PFSK-1 (cell line): ENCODE measurements around the gene ARPIN.

ENCODE experiments used
- FOXP2 ChIP-seq: optimal IDR thresholded peaks from 2 replicates; pipeline ENCODE3; 2011; ENCODE audit warnings: borderline replicate concordance, control low read depth, inconsistent platforms; ENCODE audit not compliant: insufficient read depth; ENCODE audit errors: extremely low read length, extremely low read depth
- POLR2AphosphoS5 ChIP-seq: IDR thresholded peaks from 2 replicates; pipeline ENCODE4 v1.6.1; 2012; ENCODE audit warnings: low read depth, mild to moderate bottlenecking, control low read depth, low read length, moderate library complexity
- SIN3A ChIP-seq: IDR thresholded peaks from 2 replicates; pipeline ENCODE4 v1.6.1; 2012; ENCODE audit warnings: mild to moderate bottlenecking, low read length, moderate library complexity, borderline replicate concordance; ENCODE audit not compliant: insufficient read depth
- TAF1 ChIP-seq: IDR thresholded peaks from 2 replicates; pipeline ENCODE4 v1.6.1; 2012; ENCODE audit warnings: low read length, control low read depth, borderline replicate concordance; ENCODE audit not compliant: insufficient read depth
- TF ChIP-seq, protein P1 (sequence below), 2 experiments: IDR thresholded peaks; 2 replicates each; pipeline versions ENCODE4 v1.6.1 to v1.8.0; 2011 to 2012; ENCODE audit warnings: low read depth in 2 of 2, low read length in 2 of 2, control low read depth in 1 of 2, inconsistent platforms in 1 of 2, mild to moderate bottlenecking in 1 of 2, moderate library complexity in 1 of 2; ENCODE audit not compliant: insufficient read depth in 1 of 2

Gene ARPIN

GRCh38 chr15:89858661-89859458, 53.9 kb downstream of the ARPIN start:
- no peak for TF ChIP-seq FOXP2

- no peak for TF ChIP-seq FOXP2
- TF ChIP-seq SIN3A, result no peak
These were observed 55.1 kb downstream of the ARPIN start for GRCh38 chr15:89857673-89858072.

- TF ChIP-seq TAF1 (no peak), POLR2AphosphoS5 (no peak), SIN3A (no peak), FOXP2 (no peak)
- TF ChIP-seq, protein P1, sequence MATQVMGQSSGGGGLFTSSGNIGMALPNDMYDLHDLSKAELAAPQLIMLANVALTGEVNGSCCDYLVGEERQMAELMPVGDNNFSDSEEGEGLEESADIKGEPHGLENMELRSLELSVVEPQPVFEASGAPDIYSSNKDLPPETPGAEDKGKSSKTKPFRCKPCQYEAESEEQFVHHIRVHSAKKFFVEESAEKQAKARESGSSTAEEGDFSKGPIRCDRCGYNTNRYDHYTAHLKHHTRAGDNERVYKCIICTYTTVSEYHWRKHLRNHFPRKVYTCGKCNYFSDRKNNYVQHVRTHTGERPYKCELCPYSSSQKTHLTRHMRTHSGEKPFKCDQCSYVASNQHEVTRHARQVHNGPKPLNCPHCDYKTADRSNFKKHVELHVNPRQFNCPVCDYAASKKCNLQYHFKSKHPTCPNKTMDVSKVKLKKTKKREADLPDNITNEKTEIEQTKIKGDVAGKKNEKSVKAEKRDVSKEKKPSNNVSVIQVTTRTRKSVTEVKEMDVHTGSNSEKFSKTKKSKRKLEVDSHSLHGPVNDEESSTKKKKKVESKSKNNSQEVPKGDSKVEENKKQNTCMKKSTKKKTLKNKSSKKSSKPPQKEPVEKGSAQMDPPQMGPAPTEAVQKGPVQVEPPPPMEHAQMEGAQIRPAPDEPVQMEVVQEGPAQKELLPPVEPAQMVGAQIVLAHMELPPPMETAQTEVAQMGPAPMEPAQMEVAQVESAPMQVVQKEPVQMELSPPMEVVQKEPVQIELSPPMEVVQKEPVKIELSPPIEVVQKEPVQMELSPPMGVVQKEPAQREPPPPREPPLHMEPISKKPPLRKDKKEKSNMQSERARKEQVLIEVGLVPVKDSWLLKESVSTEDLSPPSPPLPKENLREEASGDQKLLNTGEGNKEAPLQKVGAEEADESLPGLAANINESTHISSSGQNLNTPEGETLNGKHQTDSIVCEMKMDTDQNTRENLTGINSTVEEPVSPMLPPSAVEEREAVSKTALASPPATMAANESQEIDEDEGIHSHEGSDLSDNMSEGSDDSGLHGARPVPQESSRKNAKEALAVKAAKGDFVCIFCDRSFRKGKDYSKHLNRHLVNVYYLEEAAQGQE (IDR thresholded peaks at IDR 0.05; ENCODE audit: insufficient read depth in 1 of 2, low read depth in 2 of 2, low read length in 2 of 2), result no peak
These were observed 56.8 kb downstream of the ARPIN start for GRCh38 chr15:89855948-89856347.

DNA sequence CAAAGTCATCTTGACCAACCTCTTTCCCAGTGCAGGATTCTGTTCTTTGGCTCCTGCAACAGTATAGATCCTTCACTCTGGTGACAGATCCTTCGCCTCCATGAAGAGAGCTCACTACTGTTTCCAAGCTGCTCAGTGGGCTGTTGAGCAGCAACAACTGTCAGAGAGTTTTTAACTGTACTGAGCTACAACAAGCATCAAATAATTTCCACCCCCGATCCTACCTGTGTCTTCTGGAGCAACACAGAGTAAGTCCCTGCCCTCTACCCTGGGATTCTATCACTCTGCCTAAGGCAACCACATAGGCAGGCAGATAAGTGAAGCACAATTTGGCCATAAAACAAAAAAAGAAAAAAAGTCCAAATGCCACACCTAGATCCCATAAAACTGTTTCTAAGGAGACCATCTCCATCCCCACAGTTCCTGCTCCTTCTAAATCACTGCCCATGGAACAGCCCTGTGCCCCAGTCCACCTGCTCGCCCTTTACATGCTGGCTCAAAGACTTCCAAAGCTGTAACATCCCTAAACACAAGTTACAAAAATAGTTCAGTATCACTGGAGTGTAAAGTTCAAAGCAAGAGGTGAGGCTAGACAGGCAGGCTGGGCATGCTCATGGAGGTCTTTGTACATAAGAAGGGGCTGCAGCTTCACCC, 60.3 kb downstream of the ARPIN start:
- no peak for TF ChIP-seq TAF1
- TF ChIP-seq FOXP2, result no peak
- TF ChIP-seq POLR2AphosphoS5, result no peak
- TF ChIP-seq, protein P1 (IDR thresholded peaks at IDR 0.05; ENCODE audit: insufficient read depth in 1 of 2, low read depth in 2 of 2, low read length in 2 of 2), result no peak
- no peak for TF ChIP-seq SIN3A

DNA sequence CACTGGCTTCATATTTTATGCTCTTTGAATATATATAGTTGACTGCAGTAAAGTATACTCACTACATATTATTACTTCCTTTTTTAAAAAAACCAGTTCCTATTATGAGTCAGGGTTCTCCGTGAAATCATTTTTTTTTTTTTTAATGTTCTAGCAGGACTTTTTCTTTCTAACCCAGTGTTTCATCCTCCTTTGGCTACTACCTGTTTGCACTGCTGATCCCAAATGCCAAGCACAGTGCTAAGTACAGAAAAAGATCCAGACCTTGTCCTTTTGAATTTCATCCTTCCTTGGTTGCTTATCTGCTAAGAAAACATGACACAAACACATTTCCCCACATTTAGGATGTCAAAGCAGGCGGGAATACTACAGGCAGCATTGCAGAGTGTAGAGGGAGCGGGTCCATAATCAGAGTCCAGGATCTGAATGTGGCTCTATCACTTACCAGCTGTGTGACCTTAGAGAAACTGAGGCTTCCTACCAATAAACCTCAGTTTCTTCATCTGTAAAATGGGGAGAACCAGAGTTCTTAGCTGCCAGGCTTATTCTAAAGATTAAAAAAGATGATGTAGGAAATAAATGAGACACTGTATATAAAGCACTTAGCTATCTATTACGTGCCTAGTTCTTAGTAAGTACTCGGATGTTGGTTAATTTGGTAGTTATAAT, 60.9 kb downstream of the ARPIN start:
- TF ChIP-seq FOXP2, result no peak
- TF ChIP-seq, protein P1 (IDR thresholded peaks at IDR 0.05; ENCODE audit: insufficient read depth in 1 of 2, low read depth in 2 of 2, low read length in 2 of 2), result no peak
- TF ChIP-seq SIN3A, result no peak
- no peak for TF ChIP-seq POLR2AphosphoS5
- TF ChIP-seq TAF1, result no peak

- TF ChIP-seq FOXP2, result no peak
- TF ChIP-seq, protein P1 (IDR thresholded peaks at IDR 0.05; ENCODE audit: insufficient read depth in 1 of 2, low read depth in 2 of 2, low read length in 2 of 2), result no peak
- TF ChIP-seq POLR2AphosphoS5, result no peak
- no peak for TF ChIP-seq TAF1
- TF ChIP-seq SIN3A, result no peak
These were observed 63.8 kb downstream of the ARPIN start for GRCh38 chr15:89848970-89849292.
